Thyroid gland (tissue), 4 donors: ENCODE measurements around the gene BEND4.

ENCODE experiments used
- POLR2A ChIP-seq, 2 donors: fragments of 450-650 bp; IDR thresholded peaks; one replicate each; pipeline ENCODE4 v1.6.1; 2017; ENCODE audit warnings: antibody characterized with exemption in 2 of 2, mild to moderate bottlenecking in 2 of 2, moderate library complexity in 1 of 2
- TF ChIP-seq, protein P1 (sequence below), 6 experiments: fragments of 200-600 bp in 3 of 6; fragments of 450-650 bp in 3 of 6; sonication (generic) in 3 of 6; IDR thresholded peaks; one replicate each; pipeline ENCODE4 v1.5.1; 2016 to 2019; ENCODE audit warnings: antibody characterized with exemption in 6 of 6, mild to moderate bottlenecking in 2 of 6, inconsistent platforms in 1 of 6, moderate library complexity in 1 of 6

DNA sequence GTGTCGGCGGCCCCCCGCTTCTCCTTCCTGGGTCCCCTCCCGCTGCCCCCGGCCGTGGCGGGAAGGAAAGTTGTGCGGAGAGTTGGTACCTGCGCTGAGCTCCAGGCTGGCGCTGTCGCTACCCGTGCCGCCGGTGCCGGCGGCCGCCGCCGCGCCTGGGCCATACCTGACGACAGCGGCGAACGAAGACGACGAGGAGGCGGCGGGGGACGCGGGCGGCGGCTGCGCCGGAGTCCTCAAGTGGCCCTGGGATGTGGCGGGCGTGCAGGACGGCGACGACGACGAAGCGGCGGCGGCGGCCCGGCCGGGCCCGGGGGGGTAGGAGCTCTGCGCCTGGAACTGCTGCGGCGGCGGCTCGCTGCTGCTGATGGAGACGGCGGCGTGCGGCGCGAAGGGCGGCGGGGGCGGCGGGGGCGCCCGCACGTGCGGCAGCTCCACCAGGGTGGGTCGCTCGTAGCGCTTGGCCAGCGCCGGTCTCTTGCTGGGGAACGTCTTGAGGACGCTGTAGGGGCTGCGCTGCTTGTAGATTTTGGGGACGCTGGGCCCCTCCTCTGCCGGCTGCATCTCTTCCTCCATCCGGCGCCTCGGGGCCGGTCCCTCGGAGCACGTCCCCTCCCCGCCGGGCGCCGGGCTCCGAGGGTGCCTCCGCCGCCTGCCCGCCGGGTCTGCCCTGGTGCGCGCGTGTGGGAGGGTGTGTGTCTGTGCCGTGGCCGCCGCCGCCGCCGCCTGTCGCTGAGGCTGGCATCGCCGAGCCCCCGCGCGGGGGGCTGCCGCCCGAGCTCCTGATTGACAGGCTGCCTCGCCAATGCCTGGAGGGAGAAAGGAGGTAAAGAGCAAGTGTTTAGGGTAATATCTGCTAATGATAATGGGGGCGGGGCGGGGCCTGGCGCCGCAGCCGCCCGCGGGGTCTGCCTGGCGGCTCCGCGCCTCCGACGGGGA is 618 bp downstream of the BEND4 start:
- TF ChIP-seq, protein P1, sequence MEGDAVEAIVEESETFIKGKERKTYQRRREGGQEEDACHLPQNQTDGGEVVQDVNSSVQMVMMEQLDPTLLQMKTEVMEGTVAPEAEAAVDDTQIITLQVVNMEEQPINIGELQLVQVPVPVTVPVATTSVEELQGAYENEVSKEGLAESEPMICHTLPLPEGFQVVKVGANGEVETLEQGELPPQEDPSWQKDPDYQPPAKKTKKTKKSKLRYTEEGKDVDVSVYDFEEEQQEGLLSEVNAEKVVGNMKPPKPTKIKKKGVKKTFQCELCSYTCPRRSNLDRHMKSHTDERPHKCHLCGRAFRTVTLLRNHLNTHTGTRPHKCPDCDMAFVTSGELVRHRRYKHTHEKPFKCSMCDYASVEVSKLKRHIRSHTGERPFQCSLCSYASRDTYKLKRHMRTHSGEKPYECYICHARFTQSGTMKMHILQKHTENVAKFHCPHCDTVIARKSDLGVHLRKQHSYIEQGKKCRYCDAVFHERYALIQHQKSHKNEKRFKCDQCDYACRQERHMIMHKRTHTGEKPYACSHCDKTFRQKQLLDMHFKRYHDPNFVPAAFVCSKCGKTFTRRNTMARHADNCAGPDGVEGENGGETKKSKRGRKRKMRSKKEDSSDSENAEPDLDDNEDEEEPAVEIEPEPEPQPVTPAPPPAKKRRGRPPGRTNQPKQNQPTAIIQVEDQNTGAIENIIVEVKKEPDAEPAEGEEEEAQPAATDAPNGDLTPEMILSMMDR (IDR thresholded peaks at IDR 0.05) = no peak
- TF ChIP-seq POLR2A (IDR thresholded peaks at IDR 0.05) = no peak
